SK-N-MC (cell line): ENCODE measurements around the gene SLC25A6.

Experiments
- DNase-seq: peaks from one replicate; pipeline ENCODE4 v3.0.0-alpha.2; 2011; ENCODE audit warnings: low read depth, low spot score
- H3K27ac ChIP-seq: fragments of 200-600 bp; sonication (generic); 2 replicates; pipeline ENCODE4 v1.5.1; 2016; ENCODE audit warnings: mixed run types
- H3K36me3 ChIP-seq: fragments of 200-600 bp; sonication (generic); 2 replicates; pipeline ENCODE4 v1.6.1; 2017; ENCODE audit warnings: antibody characterized with exemption, low read length, mixed read lengths; ENCODE audit not compliant: insufficient read depth
- H3K4me3 ChIP-seq: fragments of 200-600 bp; sonication (generic); 2 replicates; pipeline ENCODE4 v1.5.1; 2016
- H3K9ac ChIP-seq: fragments of 200-600 bp; sonication (generic); 2 replicates; pipeline ENCODE4 v1.8.0; 2017; ENCODE audit warnings: mixed run types, mixed read lengths; ENCODE audit not compliant: insufficient read length
- H3K9me3 ChIP-seq: fragments of 200-600 bp; sonication (generic); 2 replicates; pipeline ENCODE4 v1.6.1; 2017; ENCODE audit warnings: low read depth, mild to moderate bottlenecking, antibody characterized with exemption, low read length, moderate library complexity, mixed read lengths
- EZH2 ChIP-seq: fragments of 200-600 bp; sonication (generic); IDR thresholded peaks from one replicate; pipeline ENCODE4 v1.6.1; 2017; ENCODE audit warnings: antibody characterized with exemption
- FOXP2 ChIP-seq: optimal IDR thresholded peaks from 2 replicates; pipeline ENCODE3; 2011; ENCODE audit warnings: mild to moderate bottlenecking, moderate library complexity; ENCODE audit not compliant: insufficient read depth; ENCODE audit errors: extremely low read length, control extremely low read depth
- POLR2AphosphoS5 ChIP-seq: IDR thresholded peaks from 2 replicates; pipeline ENCODE4 v1.6.1; 2012; ENCODE audit warnings: mild to moderate bottlenecking, low read depth, low read length, borderline replicate concordance

Gene SLC25A6

DNA sequence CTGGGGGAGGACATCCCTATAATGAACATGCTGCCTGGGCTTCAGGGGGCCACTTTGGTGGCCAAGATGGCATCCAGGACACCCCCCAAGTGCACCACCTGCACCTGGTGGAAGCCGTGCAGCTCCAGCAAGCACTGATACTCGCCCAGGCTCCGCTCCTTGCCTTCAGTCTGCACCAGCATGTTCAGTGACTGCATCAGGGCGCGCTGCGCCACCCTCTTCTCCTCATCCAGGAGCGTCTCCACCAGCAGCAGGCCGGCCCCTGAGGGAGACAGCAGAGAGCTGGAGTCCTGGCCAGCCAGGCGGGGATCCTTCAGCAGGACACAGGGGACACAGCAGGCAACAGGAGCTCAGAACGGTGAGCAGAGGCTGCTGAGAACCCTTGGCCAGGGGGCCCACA, 11.3 kb upstream of the SLC25A6 start:
- DNase-seq, result no peak
- Histone ChIP-seq H3K4me3 (no peak overlapping the region), H3K27ac (no peak overlapping the region), H3K36me3 (peaks cover 58% of the 10 kb centered on the region; the same call in 1 of the 2 replicates), H3K9me3 (no peaks in the 10 kb centered on the region), H3K9ac (no peak overlapping the region)
- no peak for TF ChIP-seq FOXP2
- no peak for TF ChIP-seq EZH2
- TF ChIP-seq POLR2AphosphoS5, result no peak

DNA sequence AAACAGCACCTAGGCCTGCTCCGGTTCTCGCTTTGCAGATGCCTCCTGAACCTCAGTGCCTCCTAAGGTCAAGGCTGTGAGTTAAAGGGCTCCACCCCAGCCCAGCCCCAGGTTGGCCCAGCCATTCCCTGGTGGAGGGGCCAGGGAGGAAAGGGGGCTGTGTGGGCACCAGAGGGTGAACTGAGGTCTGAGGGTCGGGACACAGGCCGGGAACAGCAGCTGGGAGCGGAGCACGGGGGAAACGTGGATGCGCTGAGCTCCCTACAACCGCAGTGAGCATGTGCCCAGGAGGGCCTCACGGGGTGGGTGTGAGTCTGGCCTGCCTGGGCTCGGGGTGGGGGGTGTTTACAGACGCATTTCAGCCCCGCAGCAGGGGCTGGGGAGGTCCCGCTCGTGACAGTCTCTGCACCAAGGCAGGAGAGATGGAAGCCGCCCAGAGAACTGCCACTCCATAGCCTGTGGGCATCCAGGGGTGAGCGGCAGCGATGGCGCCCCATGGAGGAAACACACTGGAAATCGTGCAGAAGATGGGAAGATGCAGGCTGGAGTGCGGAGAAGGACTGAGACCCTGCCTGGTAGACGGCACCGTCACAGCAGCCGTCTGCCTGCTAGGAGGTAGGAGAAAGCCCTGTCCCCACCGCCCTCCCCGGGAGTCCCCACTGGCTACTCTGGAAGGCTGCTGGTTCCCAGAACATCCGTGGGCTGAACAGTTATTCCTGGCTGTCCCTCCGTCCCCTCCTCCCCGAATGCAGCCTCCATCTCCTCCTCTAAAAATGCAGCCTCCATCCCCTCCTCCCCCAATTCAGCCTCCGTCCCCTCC, 9.9 kb upstream of the SLC25A6 start:
- peaks cover 47% of the 10 kb centered on the region; the same call in 1 of the 2 replicates for H3K36me3 ChIP-seq
- no peak for TF ChIP-seq FOXP2
- TF ChIP-seq POLR2AphosphoS5, result 0 out of 2 replicates have a peak, but pooled peaks have one; percentile 7
- TF ChIP-seq EZH2, result no peak
- H3K9ac ChIP-seq, result no peak overlapping the region
- no peak for DNase-seq
- no peaks in the 10 kb centered on the region for H3K9me3 ChIP-seq
- H3K4me3 ChIP-seq, result no peak overlapping the region
- H3K27ac ChIP-seq, result no peak overlapping the region

DNA sequence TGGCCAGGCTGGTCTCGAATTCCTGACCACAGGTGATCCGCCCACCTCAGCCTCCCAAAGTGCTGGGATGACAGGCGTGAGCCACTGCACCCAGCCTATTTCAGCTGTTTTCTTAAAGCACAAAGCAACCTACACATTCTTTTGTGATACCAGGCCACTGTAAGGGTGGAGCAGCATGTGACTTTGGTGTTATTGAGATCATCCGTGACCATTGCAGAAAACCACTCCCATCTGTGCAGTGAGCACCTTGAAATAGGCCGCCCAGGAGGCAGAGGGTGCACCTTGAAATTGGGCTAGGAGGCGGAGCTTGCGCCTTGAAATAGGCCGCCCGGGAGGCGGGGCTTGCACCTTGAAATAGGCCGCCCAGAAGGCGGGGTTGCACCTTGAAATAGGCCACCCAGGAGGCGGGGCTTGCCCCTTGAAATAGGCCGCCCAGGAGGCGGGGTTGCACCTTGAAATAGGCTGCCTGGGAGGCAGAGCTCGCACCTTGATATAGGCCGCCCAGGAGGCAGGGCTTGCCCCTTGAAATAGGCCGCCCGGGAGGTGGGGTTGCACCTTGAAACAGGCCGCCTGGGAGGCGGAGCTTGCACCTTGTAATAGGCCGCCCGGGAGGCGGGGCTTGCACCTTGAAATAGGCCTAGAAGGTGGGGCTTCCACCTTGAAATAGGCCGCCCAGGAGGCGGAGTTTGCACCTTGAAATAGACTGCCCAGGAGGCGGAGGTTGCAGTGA, 9.0 kb upstream of the SLC25A6 start:
- DNase-seq, result no peak
- no peak overlapping the region for H3K4me3 ChIP-seq
- peaks cover 37% of the 10 kb centered on the region; the same call in 1 of the 2 replicates for H3K36me3 ChIP-seq
- H3K9ac ChIP-seq, result no peak overlapping the region
- H3K9me3 ChIP-seq, result no peaks in the 10 kb centered on the region
- no peak overlapping the region for H3K27ac ChIP-seq
- no peak for TF ChIP-seq FOXP2
- no peak for TF ChIP-seq EZH2
- no peak for TF ChIP-seq POLR2AphosphoS5

DNA sequence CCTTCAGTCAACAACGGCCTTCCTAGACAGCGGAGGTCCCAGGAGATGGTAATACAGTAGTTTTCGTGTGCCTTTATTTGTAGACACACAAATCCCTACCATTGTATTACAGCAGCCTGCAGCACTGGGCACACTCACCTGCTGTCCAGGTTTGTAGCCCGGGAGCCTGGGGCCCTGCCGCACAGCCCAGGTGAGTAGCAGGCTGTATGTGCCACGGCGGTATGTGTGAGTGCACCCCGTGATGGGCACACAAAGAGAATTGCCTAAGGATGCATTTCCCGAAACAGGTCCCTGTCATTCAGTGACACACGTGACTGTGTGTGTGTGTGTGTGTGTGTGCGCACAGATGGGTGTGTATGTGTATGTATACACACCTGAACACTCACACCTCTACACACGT, 8.1 kb upstream of the SLC25A6 start:
- DNase-seq, result no peak
- Histone ChIP-seq H3K27ac (no peak overlapping the region), H3K9ac (no peak overlapping the region), H3K9me3 (no peaks in the 10 kb centered on the region), H3K4me3 (no peak overlapping the region), H3K36me3 (peaks cover 29% of the 10 kb centered on the region; the same call in 1 of the 2 replicates)
- TF ChIP-seq EZH2 (no peak), FOXP2 (no peak), POLR2AphosphoS5 (no peak)

DNA sequence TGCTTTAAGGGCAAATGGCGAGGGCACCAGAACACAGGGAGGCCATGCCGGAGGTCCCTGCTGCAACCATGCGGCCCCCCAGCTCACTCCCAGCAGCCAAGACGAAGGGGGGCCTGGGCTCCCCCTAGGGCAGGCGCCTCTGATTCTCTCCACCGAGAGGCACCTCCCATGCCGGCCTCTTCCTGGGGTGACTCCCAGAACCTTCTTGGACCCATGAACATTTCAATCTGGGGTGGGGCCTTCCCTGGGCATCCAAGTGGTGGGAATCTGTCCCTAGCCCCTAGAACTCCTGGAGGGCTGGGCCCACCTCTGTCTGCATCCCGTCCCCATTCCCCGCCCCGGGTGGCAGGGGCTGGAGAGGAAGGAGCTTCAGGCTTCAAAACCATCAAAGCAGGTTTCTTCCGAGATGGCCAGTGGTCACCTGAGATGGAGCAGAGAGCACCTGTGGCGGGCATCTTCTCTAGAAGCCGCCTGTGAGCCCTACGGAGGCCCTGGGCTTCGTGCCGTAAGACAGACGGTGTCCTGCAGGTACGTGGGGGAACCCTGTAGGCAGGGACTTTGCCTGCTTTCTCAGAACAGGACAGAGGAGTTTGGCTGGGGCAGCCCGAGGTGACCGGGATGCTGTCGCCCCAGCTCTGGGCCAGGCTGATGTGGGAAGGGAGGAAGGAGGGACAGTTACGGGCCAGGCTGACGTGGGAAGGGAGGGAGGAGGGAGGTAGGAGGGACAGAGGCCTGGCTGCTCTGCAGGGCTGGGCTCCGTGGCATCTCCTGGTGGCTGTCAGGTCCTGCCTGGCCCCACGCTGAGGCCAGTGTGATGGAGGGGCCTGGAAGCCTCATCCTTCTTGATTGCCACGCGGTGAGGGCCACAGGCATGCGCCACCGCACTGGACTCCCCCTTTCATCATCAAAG, 6.8 kb upstream of the SLC25A6 start:
- Histone ChIP-seq H3K27ac (no peak overlapping the region), H3K36me3 (peaks cover 15% of the 10 kb centered on the region; the same call in 1 of the 2 replicates), H3K4me3 (no peak overlapping the region), H3K9me3 (no peaks in the 10 kb centered on the region), H3K9ac (no peak overlapping the region)
- DNase-seq, result no peak
- TF ChIP-seq FOXP2 (no peak), POLR2AphosphoS5 (no peak), EZH2 (no peak)

DNA sequence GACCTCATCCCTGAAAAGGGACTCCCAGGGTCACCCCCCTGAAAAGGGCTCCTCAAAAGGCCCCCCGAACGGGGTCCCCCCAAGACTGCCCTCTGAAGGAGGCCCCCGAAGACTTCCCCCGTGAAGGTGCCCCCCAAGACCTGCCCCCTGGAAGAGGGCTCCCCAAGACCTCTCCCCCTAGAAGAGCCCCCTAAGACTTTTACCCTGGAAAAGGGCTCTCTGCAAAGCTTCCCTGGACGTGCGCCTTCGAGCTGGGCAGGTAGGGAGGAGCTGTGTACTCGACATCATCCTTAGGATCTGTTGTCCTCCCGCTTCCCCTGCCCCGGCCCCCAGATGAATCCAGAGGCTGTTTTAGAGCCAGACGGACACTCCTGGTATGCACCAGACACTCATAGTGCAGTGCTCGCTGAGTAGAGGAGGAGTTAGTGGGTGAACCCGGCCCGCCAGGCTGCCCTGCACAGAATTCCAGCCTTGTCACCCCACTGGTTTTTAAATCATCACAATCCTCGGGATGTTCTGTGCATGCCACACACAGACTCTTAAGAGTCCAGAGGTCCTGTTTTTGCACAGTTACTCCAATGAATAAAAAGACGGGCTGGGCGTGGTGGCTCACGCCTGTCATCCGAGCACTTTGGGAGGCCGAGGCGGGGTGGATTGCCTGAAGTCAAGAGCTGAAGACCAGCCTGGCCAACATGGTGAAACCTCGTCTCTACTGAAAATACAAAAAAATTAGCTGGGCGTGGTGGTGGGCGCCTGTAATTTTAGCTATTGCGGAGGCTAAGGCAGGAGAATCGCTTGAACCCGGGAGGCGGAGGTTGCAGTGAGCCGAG, 5.7 kb upstream of the SLC25A6 start:
- Histone ChIP-seq H3K27ac (no peak overlapping the region), H3K36me3 (peaks cover 7% of the 10 kb centered on the region; the same call in 1 of the 2 replicates), H3K9me3 (no peaks in the 10 kb centered on the region), H3K4me3 (no peak overlapping the region), H3K9ac (no peak overlapping the region)
- DNase-seq, result no peak
- no peak for TF ChIP-seq FOXP2
- no peak for TF ChIP-seq EZH2
- no peak for TF ChIP-seq POLR2AphosphoS5

DNA sequence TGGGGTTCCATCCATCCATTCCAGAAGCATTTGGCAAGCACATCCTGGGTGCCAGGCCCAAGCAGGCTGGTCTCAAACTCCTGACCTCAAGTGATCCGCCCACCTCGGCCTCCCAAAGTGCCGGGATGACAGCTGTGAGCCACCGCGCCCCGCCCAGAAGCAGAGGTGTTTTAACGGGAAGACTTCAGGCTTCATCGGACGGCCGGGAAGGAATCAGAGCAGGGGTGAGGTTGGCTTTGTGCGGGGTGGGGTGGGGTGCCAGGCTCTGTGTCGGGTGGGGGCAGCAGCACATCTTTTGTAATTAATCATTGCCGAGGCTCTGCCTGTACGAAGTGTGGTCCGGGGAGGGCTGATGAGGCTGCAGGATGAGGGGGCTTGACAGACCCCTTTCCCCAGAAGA, 5.1 kb upstream of the SLC25A6 start:
- peaks cover 7% of the 10 kb centered on the region; the same call in 1 of the 2 replicates for H3K36me3 ChIP-seq

More for the DNA sequence above, 5.1 kb upstream of the SLC25A6 start:
- DNase-seq, result no peak
- Histone ChIP-seq H3K4me3 (no peak overlapping the region), H3K9ac (no peak overlapping the region), H3K27ac (no peak overlapping the region), H3K9me3 (no peaks in the 10 kb centered on the region)
- TF ChIP-seq POLR2AphosphoS5 (no peak), EZH2 (no peak)
